Muscle layer of colon (tissue), 2 donors: ENCODE measurements around the gene PLA2G4E.

Experiments
- H3K27ac ChIP-seq: one replicate; pipeline ENCODE4 v1.7.0; 2013; ENCODE audit warnings: low read depth, mild to moderate bottlenecking, low read length, moderate library complexity
- H3K27me3 ChIP-seq, 2 donors: one replicate each; pipeline ENCODE4 v1.7.0; 2013; ENCODE audit warnings: low read length in 2 of 2, mild to moderate bottlenecking in 2 of 2; ENCODE audit not compliant: insufficient read depth in 2 of 2, control insufficient read depth in 1 of 2
- H3K36me3 ChIP-seq: one replicate; pipeline ENCODE4 v1.7.0; 2013; ENCODE audit warnings: mild to moderate bottlenecking, low read length; ENCODE audit not compliant: insufficient read depth
- H3K4me1 ChIP-seq: one replicate; pipeline ENCODE4 v1.7.0; 2013; ENCODE audit warnings: mild to moderate bottlenecking, low read length; ENCODE audit not compliant: insufficient read depth
- H3K4me3 ChIP-seq, 2 donors: one replicate each; pipeline ENCODE4 v1.7.0; 2013; ENCODE audit warnings: low read length in 2 of 2, low read depth in 1 of 2, mild to moderate bottlenecking in 1 of 2, moderate library complexity in 1 of 2
- H3K9ac ChIP-seq: one replicate; pipeline ENCODE4 v1.7.0; 2013; ENCODE audit warnings: low read length
- H3K9me3 ChIP-seq: one replicate; pipeline ENCODE4 v1.7.0; 2013; ENCODE audit warnings: mild to moderate bottlenecking, low read length
- donor health status: abdominal sarcoma.
- donor health status: Adenocarcinoma of cecum.

The PLA2G4E gene

DNA sequence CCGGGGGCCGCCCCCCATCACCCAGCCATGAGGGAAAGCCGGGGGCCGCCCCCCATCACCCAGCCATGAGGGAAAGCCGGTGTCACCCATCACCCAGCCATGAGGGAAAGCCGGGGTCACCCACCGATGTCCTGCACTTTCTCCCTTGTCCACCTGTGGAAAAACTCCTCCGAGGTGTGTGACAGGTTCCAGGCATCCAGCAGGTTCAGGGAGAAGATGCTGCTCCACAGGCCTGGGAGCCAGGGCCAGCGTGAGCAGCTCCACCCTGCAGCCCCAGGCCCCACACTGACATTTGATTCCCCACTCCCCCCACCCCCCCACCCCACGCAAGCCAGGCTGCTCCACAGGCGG lies 32.9 kb downstream of the PLA2G4E start:
- Histone ChIP-seq H3K4me1 (no peaks in the 10 kb centered on the region), H3K4me3 (no peak overlapping the region), H3K9me3 (no peaks in the 10 kb centered on the region), H3K27me3 (peaks cover 0 to 3% of the 10 kb centered on the region in 2 donors), H3K27ac (no peak overlapping the region), H3K9ac (no peak overlapping the region), H3K36me3 (no peaks in the 10 kb centered on the region)

- no peaks in the 10 kb centered on the region for H3K4me1 ChIP-seq
- no peaks in the 10 kb centered on the region for H3K36me3 ChIP-seq
- no peaks in the 10 kb centered on the region for H3K9me3 ChIP-seq
- peaks cover 0 to 3% of the 10 kb centered on the region in 2 donors for H3K27me3 ChIP-seq
- no peak overlapping the region for H3K9ac ChIP-seq
- no peak overlapping the region for H3K4me3 ChIP-seq
- no peak overlapping the region for H3K27ac ChIP-seq
Observed at GRCh38 chr15:41987246-41987924, 33.5 kb downstream of the PLA2G4E start.

GRCh38 chr15:41985236-41986160 lies 35.3 kb downstream of the PLA2G4E start:
- H3K36me3 ChIP-seq: no peaks in the 10 kb centered on the region
- H3K4me3 ChIP-seq: no peak overlapping the region
- H3K9ac ChIP-seq: no peak overlapping the region
- H3K4me1 ChIP-seq: no peaks in the 10 kb centered on the region
- no peak overlapping the region for H3K27ac ChIP-seq
- no peaks in the 10 kb centered on the region for H3K9me3 ChIP-seq
- peaks cover 0 to 3% of the 10 kb centered on the region in 2 donors for H3K27me3 ChIP-seq

GRCh38 chr15:41984622-41985021 lies 36.2 kb downstream of the PLA2G4E start:
- no peaks in the 10 kb centered on the region for H3K27me3 ChIP-seq
- no peak overlapping the region for H3K27ac ChIP-seq
- H3K9ac ChIP-seq: no peak overlapping the region
- H3K9me3 ChIP-seq: no peaks in the 10 kb centered on the region
- no peaks in the 10 kb centered on the region for H3K4me1 ChIP-seq
- no peaks in the 10 kb centered on the region for H3K36me3 ChIP-seq
- H3K4me3 ChIP-seq: no peak overlapping the region

DNA sequence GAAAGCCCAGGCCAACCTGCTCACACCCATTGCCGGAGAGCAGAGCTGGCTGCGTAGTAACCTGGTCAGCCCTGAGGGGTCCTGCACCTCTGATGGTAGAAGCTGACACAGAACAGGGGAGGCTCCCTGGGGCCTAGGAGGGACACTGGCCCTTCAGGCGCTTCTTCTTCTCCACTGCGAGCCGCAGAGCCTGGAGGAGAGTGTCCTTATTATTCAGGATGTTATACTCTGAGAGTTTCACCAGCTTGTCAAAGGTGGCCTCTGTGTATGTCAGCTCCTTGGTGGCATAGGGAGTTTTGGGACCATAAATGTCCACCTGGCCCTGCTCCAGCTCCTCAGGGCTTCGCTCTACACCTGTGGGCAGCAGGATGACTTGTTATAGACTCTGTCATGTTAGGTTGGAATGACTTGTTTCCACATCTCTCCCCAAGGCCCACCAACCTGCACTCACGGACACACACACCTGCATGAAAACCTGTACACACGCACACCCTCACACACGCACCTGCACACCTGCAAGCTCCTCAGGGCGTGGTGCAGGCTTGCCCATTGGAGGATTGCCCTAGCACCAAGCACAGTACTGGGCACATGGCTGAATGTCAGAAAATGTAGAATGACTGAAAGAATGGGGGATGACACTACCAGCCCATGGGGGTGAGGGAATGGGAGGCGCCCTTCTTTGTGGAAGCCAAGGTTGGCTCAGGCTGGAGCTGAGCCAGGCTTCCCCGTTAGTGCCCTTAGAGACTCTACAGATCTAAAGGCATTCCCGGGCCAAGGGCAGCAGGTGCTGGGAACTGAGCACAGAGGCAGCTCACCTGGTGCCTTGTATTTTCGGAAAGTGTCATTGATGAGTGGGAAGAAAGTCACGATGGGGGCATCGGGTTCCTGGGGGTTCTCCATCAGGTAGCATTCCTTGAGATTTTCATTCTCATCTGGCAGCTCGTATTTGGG lies 36.9 kb downstream of the PLA2G4E start:
- Histone ChIP-seq H3K27ac (no peak overlapping the region), H3K9ac (no peak overlapping the region), H3K4me3 (no peak overlapping the region), H3K9me3 (no peaks in the 10 kb centered on the region), H3K27me3 (no peaks in the 10 kb centered on the region), H3K4me1 (no peaks in the 10 kb centered on the region), H3K36me3 (no peaks in the 10 kb centered on the region)

GRCh38 chr15:41983221-41983620 lies 37.6 kb downstream of the PLA2G4E start:
- Histone ChIP-seq H3K4me3 (no peak overlapping the region), H3K9ac (no peak overlapping the region), H3K4me1 (no peaks in the 10 kb centered on the region)

DNA sequence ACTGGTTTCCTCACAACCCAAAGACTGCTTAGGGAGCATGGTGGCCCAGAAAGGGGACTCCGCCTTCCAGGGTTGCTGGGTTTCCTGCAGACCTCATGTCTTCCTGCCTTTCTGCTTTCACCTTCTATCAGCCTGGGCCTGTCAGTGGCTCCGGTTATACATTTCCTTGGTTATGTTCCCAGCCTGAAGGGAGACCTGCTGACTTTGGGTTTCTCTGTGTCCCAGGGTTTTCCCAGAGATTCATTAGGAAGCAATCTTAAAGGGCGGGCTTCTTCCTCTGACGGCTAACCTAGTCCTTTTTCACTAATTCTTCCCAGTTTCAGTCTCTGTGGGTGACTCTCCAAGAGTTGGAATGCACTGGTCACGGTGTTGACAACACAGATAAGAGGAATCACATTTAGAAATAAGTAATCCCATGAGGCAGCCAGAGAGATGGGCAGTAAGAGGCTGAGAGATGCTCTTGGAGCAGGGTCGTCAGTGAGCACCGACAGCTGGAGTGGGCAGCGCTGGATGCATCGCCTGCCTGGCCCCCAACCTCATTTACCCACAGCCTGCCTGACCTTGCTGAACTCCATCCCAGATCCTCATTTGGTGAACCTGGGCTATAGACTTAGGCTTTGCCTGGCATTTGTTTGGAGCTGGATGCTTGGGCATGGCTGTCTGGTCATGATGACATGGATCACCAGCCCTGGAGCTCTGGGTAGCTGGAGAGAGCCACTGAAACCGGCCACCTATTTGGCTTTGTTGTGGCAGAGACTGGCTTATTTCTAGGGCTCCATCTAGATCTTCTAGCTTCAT lies 38.5 kb downstream of the PLA2G4E start:
- Histone ChIP-seq H3K27me3 (no peaks in the 10 kb centered on the region), H3K27ac (no peak overlapping the region), H3K4me3 (no peak overlapping the region), H3K4me1 (no peaks in the 10 kb centered on the region), H3K9me3 (no peaks in the 10 kb centered on the region), H3K36me3 (no peaks in the 10 kb centered on the region), H3K9ac (no peak overlapping the region)

More at GRCh38 chr15:41983221-41983620, 37.6 kb downstream of the PLA2G4E start:
- H3K27me3 ChIP-seq: no peaks in the 10 kb centered on the region
- H3K9me3 ChIP-seq: no peaks in the 10 kb centered on the region
- H3K36me3 ChIP-seq: no peaks in the 10 kb centered on the region
- H3K27ac ChIP-seq: no peak overlapping the region

DNA sequence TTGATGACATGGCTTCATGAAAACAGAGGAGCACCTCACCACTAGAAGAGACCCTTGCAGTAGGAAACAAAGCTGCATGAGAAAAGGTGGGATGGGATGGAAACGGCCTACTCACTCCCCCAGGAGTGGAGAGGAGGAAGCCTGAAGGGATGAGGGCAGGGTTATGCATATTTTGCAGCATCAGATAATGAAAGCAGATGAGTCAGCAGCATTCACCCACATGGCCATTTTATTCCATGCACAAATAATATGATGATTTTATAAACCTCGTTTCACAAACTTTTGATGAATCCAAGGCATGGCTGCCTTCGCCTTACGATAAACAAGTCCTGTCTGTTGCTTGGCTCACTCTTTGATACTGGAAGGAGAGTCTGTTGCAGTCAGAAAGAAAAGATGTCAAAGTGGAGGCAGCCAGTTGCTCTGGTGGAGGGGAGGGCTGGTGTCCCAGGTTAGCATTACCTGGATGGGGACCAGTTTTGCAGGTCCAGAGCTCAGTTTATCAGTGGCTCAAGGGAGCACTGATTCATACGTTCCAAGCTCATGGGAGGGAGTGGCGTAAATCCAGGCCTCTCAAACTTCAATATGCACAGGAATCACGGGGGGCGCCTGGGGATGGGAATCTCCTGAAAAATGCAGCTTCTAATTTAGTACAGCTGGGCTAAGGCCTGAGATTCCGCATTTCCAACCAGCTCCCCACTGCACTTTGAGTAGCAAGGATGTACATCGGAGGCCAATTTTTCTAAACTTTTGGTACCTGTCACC lies 39.3 kb downstream of the PLA2G4E start:
- Histone ChIP-seq H3K27ac (no peak overlapping the region), H3K4me1 (no peaks in the 10 kb centered on the region), H3K9me3 (no peaks in the 10 kb centered on the region), H3K9ac (no peak overlapping the region), H3K36me3 (no peaks in the 10 kb centered on the region), H3K27me3 (no peaks in the 10 kb centered on the region), H3K4me3 (no peak overlapping the region)

- no peak overlapping the region for H3K4me3 ChIP-seq
- H3K27me3 ChIP-seq: no peaks in the 10 kb centered on the region
- no peaks in the 10 kb centered on the region for H3K4me1 ChIP-seq
- no peak overlapping the region for H3K9ac ChIP-seq
- H3K36me3 ChIP-seq: no peaks in the 10 kb centered on the region
- no peak overlapping the region for H3K27ac ChIP-seq
- H3K9me3 ChIP-seq: no peaks in the 10 kb centered on the region
Observed at GRCh38 chr15:41980654-41981323, 40.1 kb downstream of the PLA2G4E start.
